Natural killer cell (primary cell): ENCODE results near the gene PRKAR1B. TPM values are rescaled to one million over a fixed set of nuclear protein-coding genes. Genes with fewer than 3 reads are reported as not detected.

Experiments used
- ATAC-seq, 3 donors: fragments of 150-1000 bp in 2 of 3; fragments of 200-7000 bp in 1 of 3; cut with Tn5 transposase; 1 replicate in 1 of 3; 2 replicates in 2 of 3; pipeline ENCODE4 v1.10.0; 2021; ENCODE audit warnings: mild to moderate bottlenecking in 2 of 3, moderate library complexity in 2 of 3
- DNase-seq, 2 donors: peaks; one replicate each; pipeline versions ENCODE4 v3.0.0 to v3.0.0-alpha.2; 2013 to 2021; ENCODE audit warnings: mixed read lengths in 1 of 2
- H3K27ac ChIP-seq: one replicate; pipeline ENCODE4 v1.5.1; 2013; ENCODE audit warnings: mild to moderate bottlenecking, low read length
- H3K27me3 ChIP-seq: one replicate; pipeline ENCODE4 v1.6.1; 2013; ENCODE audit warnings: low read length; ENCODE audit not compliant: control insufficient read depth, insufficient read depth
- H3K36me3 ChIP-seq: one replicate; pipeline ENCODE4 v1.6.1; 2013; ENCODE audit warnings: low read length; ENCODE audit not compliant: control insufficient read depth, insufficient read depth
- H3K4me1 ChIP-seq: one replicate; pipeline ENCODE4 v1.6.1; 2013; ENCODE audit warnings: low read length; ENCODE audit not compliant: control insufficient read depth, insufficient read depth
- H3K4me3 ChIP-seq: one replicate; pipeline ENCODE4 v1.5.1; 2013; ENCODE audit warnings: low read length
- H3K9me3 ChIP-seq: one replicate; pipeline ENCODE4 v1.6.1; 2013; ENCODE audit warnings: low read length; ENCODE audit not compliant: control insufficient read depth, insufficient read depth
- H3K27ac Mint-ChIP-seq, 2 donors: one replicate each; pipeline ENCODE4 v1.8.0; 2022; ENCODE audit warnings: mild to moderate bottlenecking in 2 of 2, mixed read lengths in 2 of 2, moderate library complexity in 1 of 2
- H3K27me3 Mint-ChIP-seq, 2 donors: one replicate each; pipeline ENCODE4 v1.8.0; 2022; ENCODE audit warnings: low read depth in 2 of 2, mixed read lengths in 2 of 2
- H3K36me3 Mint-ChIP-seq: one replicate; pipeline ENCODE4 v1.8.0; 2022; ENCODE audit warnings: mixed read lengths
- H3K4me1 Mint-ChIP-seq, 2 donors: one replicate each; pipeline ENCODE4 v1.8.0; 2022; ENCODE audit warnings: mixed read lengths in 2 of 2
- H3K4me3 Mint-ChIP-seq: one replicate; pipeline ENCODE4 v1.8.0; 2022; ENCODE audit warnings: mild to moderate bottlenecking, moderate library complexity, mixed read lengths
- H3K9me3 Mint-ChIP-seq, 2 donors: one replicate each; pipeline ENCODE4 v1.8.0; 2022; ENCODE audit warnings: mixed read lengths in 2 of 2
- WGBS: methylation state at CpG from one replicate; pipeline ENCODE4 v1.1.7; 2013; ENCODE audit warnings: missing lambda C conversion rate; ENCODE audit not compliant: insufficient coverage; 5-methylcytosine and 5-hydroxymethylcytosine counted together
- intact Hi-C: fragments of 100-400 bp; cut with micrococcal nuclease; formaldehyde crosslinking; loops from one replicate; pipeline ENCODE4 v1.14.2; 2022
- total RNA-seq, 4 donors: library from RNA; stranded (reverse); fragments of 120-200 nt in 1 of 4; gene quantifications; one replicate each; pipeline versions ENCODE4 v1.2.3 to v1.2.4, GENCODE V29; 2013 to 2022
- TF ChIP-seq, protein P1 (sequence below): fragments of 200-600 bp; IDR thresholded peaks from one replicate; pipeline ENCODE4 v1.8.0; 2022; ENCODE audit warnings: antibody characterized with exemption

Gene PRKAR1B
- total RNA-seq, 3 donors from 2014 or later (not counting 1 experiment from before 2014, with no cell fraction given), result 2.4 to 3.8 (median 3.0) TPM

GRCh38 chr7:668958-669357, 58.1 kb downstream of the PRKAR1B start:
- ATAC-seq (no peak), DNase-seq (no peak)
- TF ChIP-seq, protein P1, sequence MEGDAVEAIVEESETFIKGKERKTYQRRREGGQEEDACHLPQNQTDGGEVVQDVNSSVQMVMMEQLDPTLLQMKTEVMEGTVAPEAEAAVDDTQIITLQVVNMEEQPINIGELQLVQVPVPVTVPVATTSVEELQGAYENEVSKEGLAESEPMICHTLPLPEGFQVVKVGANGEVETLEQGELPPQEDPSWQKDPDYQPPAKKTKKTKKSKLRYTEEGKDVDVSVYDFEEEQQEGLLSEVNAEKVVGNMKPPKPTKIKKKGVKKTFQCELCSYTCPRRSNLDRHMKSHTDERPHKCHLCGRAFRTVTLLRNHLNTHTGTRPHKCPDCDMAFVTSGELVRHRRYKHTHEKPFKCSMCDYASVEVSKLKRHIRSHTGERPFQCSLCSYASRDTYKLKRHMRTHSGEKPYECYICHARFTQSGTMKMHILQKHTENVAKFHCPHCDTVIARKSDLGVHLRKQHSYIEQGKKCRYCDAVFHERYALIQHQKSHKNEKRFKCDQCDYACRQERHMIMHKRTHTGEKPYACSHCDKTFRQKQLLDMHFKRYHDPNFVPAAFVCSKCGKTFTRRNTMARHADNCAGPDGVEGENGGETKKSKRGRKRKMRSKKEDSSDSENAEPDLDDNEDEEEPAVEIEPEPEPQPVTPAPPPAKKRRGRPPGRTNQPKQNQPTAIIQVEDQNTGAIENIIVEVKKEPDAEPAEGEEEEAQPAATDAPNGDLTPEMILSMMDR, result no peak
- Histone ChIP-seq H3K4me1 (no peaks in the 10 kb centered on the region), H3K27ac (no peak overlapping the region), H3K27me3 (no peaks in the 10 kb centered on the region), H3K4me3 (no peak overlapping the region), H3K36me3 (no peaks in the 10 kb centered on the region), H3K9me3 (no peaks in the 10 kb centered on the region)
- intact Hi-C loops, result no loop called here
- H3K9me3 Mint-ChIP-seq, result peaks cover 3% of the 10 kb centered on the region in 2 donors
- no peak overlapping the region for H3K27ac Mint-ChIP-seq
- H3K27me3 Mint-ChIP-seq, result no peaks in the 10 kb centered on the region
- no peak overlapping the region for H3K4me3 Mint-ChIP-seq
- WGBS, result 78% methylated on average over 3 of the region's 4 CpGs
- peaks cover 0 to 6% of the 10 kb centered on the region in 2 donors for H3K4me1 Mint-ChIP-seq
- peaks cover 6% of the 10 kb centered on the region for H3K36me3 Mint-ChIP-seq

- H3K27ac ChIP-seq, result no peak overlapping the region
- no peaks in the 10 kb centered on the region for H3K27me3 ChIP-seq
- H3K9me3 ChIP-seq, result no peaks in the 10 kb centered on the region
- H3K4me1 ChIP-seq, result no peaks in the 10 kb centered on the region
- Mint-ChIP-seq H3K27me3 (no peaks in the 10 kb centered on the region), H3K9me3 (peaks cover 3% of the 10 kb centered on the region in 2 donors), H3K4me1 (peaks cover 0 to 6% of the 10 kb centered on the region in 2 donors), H3K36me3 (peaks cover 6% of the 10 kb centered on the region), H3K4me3 (no peak overlapping the region), H3K27ac (no peak overlapping the region)
- 27% methylated on average over 16 of the region's 16 CpGs for WGBS
- no peaks in the 10 kb centered on the region for H3K36me3 ChIP-seq
- TF ChIP-seq, protein P1, result no peak
- H3K4me3 ChIP-seq, result no peak overlapping the region
- ATAC-seq, result no peak
- intact Hi-C loops, result no loop called here
- peak in 1 of 2 donors; percentile 16 for DNase-seq
These were observed 58.7 kb downstream of the PRKAR1B start for GRCh38 chr7:668139-668931.

- Mint-ChIP-seq H3K4me1 (peaks cover 6 to 8% of the 10 kb centered on the region in 2 donors), H3K9me3 (peaks cover 3% of the 10 kb centered on the region in 2 donors), H3K27me3 (no peaks in the 10 kb centered on the region), H3K36me3 (peaks cover 6% of the 10 kb centered on the region), H3K4me3 (no peak overlapping the region), H3K27ac (no peak overlapping the region)
- Histone ChIP-seq H3K27ac (no peak overlapping the region), H3K36me3 (no peaks in the 10 kb centered on the region), H3K4me3 (no peak overlapping the region), H3K4me1 (no peaks in the 10 kb centered on the region), H3K9me3 (no peaks in the 10 kb centered on the region), H3K27me3 (no peaks in the 10 kb centered on the region)
- TF ChIP-seq, protein P1, result no peak
- ATAC-seq, result no peak
- DNase-seq, result no peak
- intact Hi-C loops, result no loop called here
- 95% methylated on average over 7 of the region's 7 CpGs for WGBS
These were observed 60.4 kb downstream of the PRKAR1B start for GRCh38 chr7:666454-667292.
